Activated T-helper 1 cell treated with Interleukin-2 at 50 U/mL for 16 hours (primary cell): ENCODE measurements around the gene ADSL.

Source experiments
- DNase-seq: peaks from one replicate; pipeline ENCODE4 v3.0.0-alpha.2; 2020; ENCODE audit warnings: low read depth

The ADSL gene

GRCh38 chr22:40405178-40406062, 59.1 kb downstream of the ADSL start:
- no peak for DNase-seq

GRCh38 chr22:40406063-40406890, 60.0 kb downstream of the ADSL start:
- DNase-seq = no peak

- DNase-seq = no peak
Observed at GRCh38 chr22:40407021-40407761, 60.9 kb downstream of the ADSL start.

- DNase-seq = no peak
Observed at GRCh38 chr22:40407831-40408717, 61.8 kb downstream of the ADSL start.

GRCh38 chr22:40408718-40409612, 62.7 kb downstream of the ADSL start:
- DNase-seq = no peak

GRCh38 chr22:40409613-40410113, 63.4 kb downstream of the ADSL start:
- no peak for DNase-seq

GRCh38 chr22:40410272-40410671, 64.0 kb downstream of the ADSL start:
- no peak for DNase-seq

- DNase-seq = no peak
Observed at GRCh38 chr22:40410731-40411505, 64.6 kb downstream of the ADSL start.

GRCh38 chr22:40411506-40411861, 65.2 kb downstream of the ADSL start:
- DNase-seq = no peak

- DNase-seq = no peak
Observed at GRCh38 chr22:40412441-40412840, 66.1 kb downstream of the ADSL start.

- DNase-seq = no peak
Observed at GRCh38 chr22:40413873-40414272, 67.6 kb downstream of the ADSL start.

- DNase-seq = no peak
Observed at GRCh38 chr22:40414311-40414710, 68.0 kb downstream of the ADSL start.

- no peak for DNase-seq
Observed at GRCh38 chr22:40414838-40415505, 68.7 kb downstream of the ADSL start.

- no peak for DNase-seq
Observed at GRCh38 chr22:40415531-40416266, 69.4 kb downstream of the ADSL start.

GRCh38 chr22:40416267-40416570, 69.9 kb downstream of the ADSL start:
- DNase-seq = no peak

- DNase-seq = no peak
Observed at GRCh38 chr22:40416636-40417035, 70.3 kb downstream of the ADSL start.

GRCh38 chr22:40417041-40417440, 70.7 kb downstream of the ADSL start:
- DNase-seq = no peak

- DNase-seq = no peak
Observed at GRCh38 chr22:40417881-40418280, 71.6 kb downstream of the ADSL start.
